Urinary bladder (tissue), 4 donors: ENCODE measurements around the gene TRAIP. TPM values are rescaled to one million over a fixed set of nuclear protein-coding genes. Genes with fewer than 3 reads are reported as not detected.

Source experiments
- DNase-seq: peaks from one replicate; pipeline ENCODE4 v3.0.0-alpha.2; 2015; ENCODE audit errors: extremely low spot score
- H3K27ac ChIP-seq: one replicate; pipeline ENCODE4 v1.5.1; 2013; ENCODE audit warnings: low read depth, mild to moderate bottlenecking, moderate library complexity
- H3K36me3 ChIP-seq: one replicate; pipeline ENCODE4 v1.6.1; 2013; ENCODE audit warnings: mild to moderate bottlenecking, moderate library complexity; ENCODE audit not compliant: insufficient read depth
- H3K4me1 ChIP-seq: one replicate; pipeline ENCODE4 v1.6.1; 2013; ENCODE audit warnings: mild to moderate bottlenecking, moderate library complexity; ENCODE audit not compliant: insufficient read depth
- H3K4me3 ChIP-seq: one replicate; pipeline ENCODE4 v1.5.1; 2013; ENCODE audit warnings: low read depth, low read length
- WGBS: extraction: QIAGEN DNeasy Blood & Tissue Kit; methylation state at CpG from one replicate; pipeline ENCODE4 v1.1.7; 2013; 5-methylcytosine and 5-hydroxymethylcytosine counted together
- polyA plus RNA-seq: library from polyadenylated mRNA; stranded (reverse); fragments of 200-250 nt; gene quantifications from one replicate; pipeline ENCODE4 v1.2.3, GENCODE V29; 2013
- total RNA-seq: library from RNA; depleted of rRNA; stranded (reverse); fragments of >200 nt; gene quantifications from one replicate; pipeline ENCODE4 v1.2.3, GENCODE V29; 2014
- donor health status: healthy with polysubstance abuse.
- donor health status: healthy.

The TRAIP gene
- total and polyA plus RNA-seq, 2 donors: 2.6 to 6.8 TPM

DNA sequence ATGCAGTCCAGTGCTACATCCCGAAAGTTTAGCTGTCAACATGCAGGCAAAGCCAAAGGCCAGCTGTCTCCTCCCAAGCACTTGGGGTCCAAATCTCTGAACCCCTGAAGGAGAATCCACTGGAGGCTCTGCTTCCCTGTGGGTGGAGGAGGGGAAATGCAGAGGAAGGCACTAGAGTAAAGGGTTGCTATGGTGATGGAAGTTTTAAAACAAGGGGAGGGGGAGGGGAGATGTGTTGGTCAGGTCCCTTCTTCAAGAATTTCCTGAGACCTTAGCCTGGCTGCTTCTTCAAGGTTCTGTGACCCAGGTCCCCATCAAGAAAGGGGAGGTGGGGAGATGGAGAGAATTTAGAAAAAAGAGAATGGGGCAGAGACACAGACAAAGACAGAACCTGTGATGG is 11.0 kb upstream of the TRAIP start:
- H3K4me1 ChIP-seq: no peaks in the 10 kb centered on the region
- no peaks in the 10 kb centered on the region for H3K36me3 ChIP-seq
- H3K4me3 ChIP-seq: no peak overlapping the region
- 87% methylated on average over 1 of the region's 1 CpG for WGBS
- H3K27ac ChIP-seq: no peak overlapping the region
- no peak for DNase-seq

DNA sequence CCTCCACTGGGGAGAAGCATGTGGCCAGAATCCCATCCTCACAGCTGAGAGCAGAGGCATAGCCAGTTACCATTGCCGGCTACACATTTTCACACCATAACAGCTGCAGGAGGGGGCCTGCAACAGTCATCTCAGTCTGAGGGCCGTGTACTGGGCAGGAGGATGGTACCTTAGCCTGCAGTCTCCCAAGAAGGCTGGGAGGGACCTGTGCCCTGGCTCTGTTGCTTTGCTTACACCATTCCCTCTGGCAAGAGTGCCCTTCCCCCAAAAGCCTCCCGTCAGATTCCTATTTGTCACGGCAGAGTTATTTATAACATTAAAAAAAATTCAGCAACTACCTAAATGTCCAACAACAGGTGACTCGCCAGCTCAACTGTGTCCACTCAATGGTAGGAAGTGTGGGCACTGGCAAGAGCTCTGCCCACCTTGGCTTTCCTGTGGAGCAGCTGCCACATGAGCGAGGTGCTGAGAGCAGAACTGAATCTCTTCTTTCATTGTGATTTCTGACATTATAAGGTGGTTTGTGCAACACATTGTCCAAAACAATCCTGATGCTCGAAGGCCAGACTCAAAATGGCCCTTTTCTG is 8.9 kb upstream of the TRAIP start:
- WGBS: 53% methylated on average over 7 of the region's 7 CpGs
- DNase-seq: no peak
- Histone ChIP-seq H3K4me3 (no peak overlapping the region), H3K4me1 (no peaks in the 10 kb centered on the region), H3K36me3 (no peaks in the 10 kb centered on the region), H3K27ac (no peak overlapping the region)

DNA sequence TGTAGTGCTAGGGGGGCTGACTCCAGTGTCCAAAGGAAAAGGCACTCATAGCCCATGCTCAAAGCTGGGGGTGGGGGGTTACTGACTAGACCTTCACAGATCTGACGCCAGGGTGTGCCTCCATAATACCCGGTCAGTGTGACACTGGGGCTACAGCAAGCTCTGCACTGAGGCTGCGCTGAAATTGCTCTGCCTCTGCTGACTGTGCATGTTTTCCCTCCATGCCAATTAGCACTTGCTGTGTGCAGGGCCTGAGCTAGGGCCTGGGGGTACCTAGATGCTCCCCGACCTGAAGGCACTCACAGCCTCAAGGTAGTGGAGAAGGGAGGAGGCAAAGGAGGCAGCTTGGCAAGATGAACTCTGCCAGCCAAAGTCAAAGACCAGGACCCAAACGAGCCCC is 8.1 kb upstream of the TRAIP start:
- Histone ChIP-seq H3K4me3 (no peak overlapping the region), H3K4me1 (no peaks in the 10 kb centered on the region), H3K27ac (no peak overlapping the region), H3K36me3 (no peaks in the 10 kb centered on the region)
- no peak for DNase-seq
- WGBS: 61% methylated on average over 5 of the region's 5 CpGs

DNA sequence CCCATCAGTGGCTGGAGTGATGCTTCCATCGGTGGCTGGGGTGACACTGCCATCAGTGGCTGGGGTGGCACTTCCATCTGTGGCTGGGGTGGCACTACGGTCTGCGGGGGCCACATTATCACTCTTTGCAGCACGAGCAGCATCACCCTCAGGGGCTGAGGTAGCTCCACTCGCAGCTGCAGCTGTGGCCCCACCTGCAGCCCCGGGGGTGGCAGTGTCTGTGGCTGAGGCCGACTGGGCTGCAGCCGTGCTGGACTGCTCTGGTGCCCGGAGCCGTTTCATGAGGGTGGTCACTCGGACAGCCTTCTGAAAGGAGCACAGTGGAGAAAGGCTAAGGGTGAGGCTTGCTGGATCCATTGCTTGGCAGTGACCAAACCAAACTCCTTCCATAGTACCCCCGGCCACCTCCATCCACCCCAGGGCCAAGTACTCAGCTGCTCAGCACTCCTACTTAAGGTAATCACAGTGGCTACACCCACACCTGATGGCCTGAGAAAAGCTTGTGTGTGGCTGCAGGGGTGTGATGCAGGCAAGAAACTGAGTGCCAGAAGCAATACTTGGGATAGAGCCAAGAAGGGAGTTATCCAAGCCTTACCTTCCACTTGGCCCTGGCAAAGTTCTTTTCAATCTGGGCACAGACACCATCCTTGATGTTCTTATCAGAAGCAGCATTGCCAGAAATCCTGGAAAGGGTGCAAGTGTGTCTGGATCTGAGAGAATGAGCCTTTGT is 3.4 kb upstream of the TRAIP start:
- H3K36me3 ChIP-seq: no peaks in the 10 kb centered on the region
- WGBS: 84% methylated on average over 12 of the region's 12 CpGs
- H3K4me1 ChIP-seq: no peaks in the 10 kb centered on the region
- no peak overlapping the region for H3K4me3 ChIP-seq
- H3K27ac ChIP-seq: no peak overlapping the region
- no peak for DNase-seq

DNA sequence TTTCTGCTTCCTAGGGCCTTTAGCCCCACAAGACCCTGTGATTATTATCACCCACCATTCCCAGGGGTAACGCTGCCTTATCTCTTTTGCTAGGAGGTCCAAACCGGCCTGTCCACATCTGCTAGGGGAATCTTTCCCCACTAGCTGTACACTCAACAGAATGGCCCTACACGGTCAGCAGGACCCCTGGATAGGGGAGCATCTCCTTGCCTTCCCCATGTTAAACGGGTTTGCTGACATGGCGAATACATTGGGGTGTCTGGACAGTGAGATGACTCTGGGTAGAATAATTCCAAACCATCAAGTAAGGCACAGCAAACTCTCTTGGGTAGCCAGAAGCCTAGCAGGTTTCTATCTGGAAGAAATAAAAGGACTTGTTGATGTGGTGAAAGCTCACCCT is 702 bp downstream of the TRAIP start:
- no peak overlapping the region for H3K27ac ChIP-seq
- no peaks in the 10 kb centered on the region for H3K36me3 ChIP-seq
- no peaks in the 10 kb centered on the region for H3K4me1 ChIP-seq
- 54% methylated on average over 5 of the region's 5 CpGs for WGBS
- no peak for DNase-seq
- H3K4me3 ChIP-seq: no peak overlapping the region

DNA sequence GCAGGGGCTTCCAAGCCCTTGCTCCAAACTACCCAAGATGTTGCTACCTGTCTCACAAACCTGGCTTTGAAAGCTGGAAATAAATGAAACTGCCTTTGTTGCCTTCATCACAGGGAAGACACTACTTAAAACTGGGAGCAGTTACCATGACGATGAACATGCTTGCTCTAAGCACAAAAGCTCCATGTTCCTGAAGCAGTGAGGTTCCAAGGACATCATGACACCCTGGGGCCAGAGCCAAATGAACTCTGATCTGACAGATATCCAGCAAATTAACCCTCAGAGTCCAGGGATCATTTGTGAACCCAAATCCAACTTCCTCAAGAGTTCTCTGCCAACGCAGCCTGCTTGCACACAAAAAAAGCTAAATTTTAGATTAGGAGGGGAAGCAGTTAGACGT is 10.7 kb downstream of the TRAIP start:
- Histone ChIP-seq H3K27ac (no peak overlapping the region), H3K4me1 (no peaks in the 10 kb centered on the region), H3K36me3 (no peaks in the 10 kb centered on the region), H3K4me3 (no peak overlapping the region)
- no peak for DNase-seq
- 80% methylated on average over 3 of the region's 3 CpGs for WGBS

DNA sequence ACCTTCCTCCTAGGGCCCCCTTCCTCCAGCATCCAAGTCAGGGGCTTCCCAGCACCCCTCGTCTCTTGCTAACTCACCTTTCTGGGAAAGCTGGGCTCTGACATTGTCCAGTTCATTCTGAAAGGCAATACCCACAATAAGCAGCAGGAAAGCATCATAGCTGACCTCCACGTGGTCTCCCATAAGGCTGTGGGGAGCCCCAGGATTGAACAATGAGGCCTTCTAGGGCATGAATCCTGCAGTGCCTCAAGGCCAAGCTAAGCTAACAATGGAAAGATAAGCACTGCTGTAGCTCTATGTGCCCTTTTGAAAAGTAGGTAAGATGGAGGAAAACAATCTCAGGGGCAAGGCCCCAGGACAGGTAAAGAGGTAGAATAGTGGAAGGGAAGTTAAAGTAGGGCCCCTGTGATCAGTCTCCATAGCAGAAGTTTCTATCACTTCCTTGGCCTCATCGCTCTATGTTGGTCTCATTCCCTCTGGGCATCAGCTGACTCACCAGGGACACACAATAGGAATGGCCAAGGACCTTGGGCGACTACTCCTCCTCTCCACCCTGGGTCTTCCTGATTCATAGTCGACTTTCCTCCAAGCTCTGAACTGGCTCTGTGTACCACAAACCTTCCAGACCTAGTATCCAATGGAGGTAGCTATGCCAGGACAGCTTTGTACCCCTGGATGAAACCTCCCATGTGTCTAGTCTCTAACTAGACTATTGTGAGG is 11.7 kb downstream of the TRAIP start:
- Histone ChIP-seq H3K36me3 (no peaks in the 10 kb centered on the region), H3K4me3 (no peak overlapping the region), H3K4me1 (no peaks in the 10 kb centered on the region), H3K27ac (no peak overlapping the region)
- DNase-seq: no peak
- WGBS: 84% methylated on average over 5 of the region's 5 CpGs

DNA sequence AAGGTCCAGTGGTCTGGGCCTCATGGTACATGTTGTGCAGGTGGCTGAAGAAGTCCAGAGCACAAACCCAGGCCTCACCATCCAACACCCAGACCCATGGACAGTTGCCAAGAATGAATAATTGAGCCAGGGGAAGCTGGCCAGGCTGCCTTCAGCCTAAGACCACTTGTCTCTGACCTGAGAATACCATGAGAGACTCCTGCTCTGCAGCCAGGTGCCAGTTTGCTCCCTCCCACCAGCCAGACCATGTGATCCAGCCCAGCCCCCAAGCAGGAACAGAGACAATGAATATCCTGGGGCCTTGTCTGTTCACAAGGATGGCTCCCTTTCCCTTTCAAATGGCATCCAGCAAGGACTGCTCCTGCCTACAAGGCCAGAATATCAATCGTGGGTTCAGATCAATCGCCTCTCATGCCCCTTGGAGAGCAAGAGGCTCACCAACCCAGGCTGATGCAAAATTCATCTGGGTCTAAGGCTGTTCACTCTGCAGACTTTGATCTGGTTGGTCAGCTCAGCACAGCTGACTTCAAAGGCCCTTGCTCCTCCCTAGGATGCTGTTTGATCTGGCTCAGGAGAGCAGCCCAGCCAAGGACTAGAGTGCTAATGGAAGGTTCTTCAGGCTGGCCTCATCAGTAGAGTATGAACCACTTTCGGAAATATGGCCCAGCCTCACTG is 13.4 kb downstream of the TRAIP start:
- no peak for DNase-seq
- no peak overlapping the region for H3K4me3 ChIP-seq
- H3K4me1 ChIP-seq: no peaks in the 10 kb centered on the region
- no peak overlapping the region for H3K27ac ChIP-seq
- 98% methylated on average over 3 of the region's 3 CpGs for WGBS
- H3K36me3 ChIP-seq: no peaks in the 10 kb centered on the region

DNA sequence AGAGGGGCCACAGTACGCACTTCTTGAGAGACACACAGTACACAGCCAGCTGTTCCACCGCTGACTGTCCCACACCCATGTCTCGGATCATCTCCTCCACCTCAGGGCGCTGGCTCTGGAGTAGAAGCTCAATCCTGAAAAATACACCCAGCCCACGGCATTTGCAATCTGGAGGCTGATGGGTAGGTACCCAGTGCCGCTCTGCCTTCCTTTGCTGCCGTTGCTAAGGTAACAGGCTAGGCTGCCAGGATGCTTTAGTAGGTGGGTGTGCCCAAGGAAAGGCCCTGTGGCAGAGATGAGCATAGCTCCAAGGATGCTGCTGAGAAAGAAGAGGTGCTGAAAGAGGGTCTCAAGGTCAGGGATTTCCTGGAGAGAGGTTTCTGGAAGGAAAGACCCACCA is 14.6 kb downstream of the TRAIP start:
- no peak for DNase-seq
- H3K27ac ChIP-seq: no peak overlapping the region
- 92% methylated on average over 7 of the region's 7 CpGs for WGBS
- H3K36me3 ChIP-seq: no peaks in the 10 kb centered on the region
- no peak overlapping the region for H3K4me3 ChIP-seq
- H3K4me1 ChIP-seq: no peaks in the 10 kb centered on the region

DNA sequence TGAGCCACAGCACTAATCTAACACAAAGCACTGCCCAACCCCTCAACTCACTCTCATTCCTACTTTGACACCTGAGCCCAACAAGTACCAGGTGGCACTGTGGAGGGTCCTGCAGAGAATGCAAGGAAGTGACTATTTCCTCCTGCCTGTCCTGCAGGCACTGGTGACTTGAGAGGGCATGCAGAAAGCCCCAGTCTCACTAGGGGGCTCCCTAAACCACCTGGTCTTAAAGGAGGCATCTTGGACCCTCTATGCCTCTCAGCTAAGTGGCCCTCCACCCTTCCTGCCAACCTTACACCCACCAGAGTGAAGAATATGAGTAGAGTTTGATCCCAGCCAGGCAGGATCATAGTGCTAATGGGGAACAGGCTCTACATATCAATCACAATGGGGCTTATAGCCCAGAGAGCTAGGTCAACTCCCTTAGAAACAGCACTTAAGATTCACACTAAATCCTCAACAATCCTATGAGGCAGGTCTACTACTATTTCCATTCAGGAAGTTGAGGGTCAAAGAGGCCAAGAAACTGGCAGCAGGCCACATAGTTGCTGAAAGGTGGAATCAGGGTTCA is 15.2 kb downstream of the TRAIP start:
- Histone ChIP-seq H3K36me3 (no peaks in the 10 kb centered on the region), H3K4me1 (no peaks in the 10 kb centered on the region), H3K27ac (no peak overlapping the region), H3K4me3 (no peak overlapping the region)
- no peak for DNase-seq

DNA sequence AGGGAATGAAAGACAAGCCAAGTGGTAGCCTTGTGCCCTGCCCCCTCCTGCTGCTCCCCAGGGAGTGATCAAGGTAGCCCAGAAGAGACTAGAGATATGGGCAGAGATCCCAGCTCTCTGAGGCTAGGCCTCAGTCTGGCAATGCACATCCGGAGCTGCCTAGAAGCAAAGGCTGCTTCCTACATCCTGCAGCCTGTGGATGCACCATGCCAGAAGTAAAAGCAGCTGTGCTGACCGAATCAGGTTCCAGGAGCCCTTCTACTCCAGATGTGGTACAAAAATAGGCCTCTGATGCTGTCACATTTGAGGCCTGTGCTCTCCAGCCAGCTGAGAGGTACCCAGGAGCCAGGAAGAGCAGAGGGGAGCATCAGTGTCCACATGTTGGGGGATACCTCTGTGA is 16.0 kb downstream of the TRAIP start:
- Histone ChIP-seq H3K4me1 (no peaks in the 10 kb centered on the region), H3K4me3 (no peak overlapping the region), H3K27ac (no peak overlapping the region), H3K36me3 (no peaks in the 10 kb centered on the region)
- 58% methylated on average over 2 of the region's 2 CpGs for WGBS
- DNase-seq: no peak

DNA sequence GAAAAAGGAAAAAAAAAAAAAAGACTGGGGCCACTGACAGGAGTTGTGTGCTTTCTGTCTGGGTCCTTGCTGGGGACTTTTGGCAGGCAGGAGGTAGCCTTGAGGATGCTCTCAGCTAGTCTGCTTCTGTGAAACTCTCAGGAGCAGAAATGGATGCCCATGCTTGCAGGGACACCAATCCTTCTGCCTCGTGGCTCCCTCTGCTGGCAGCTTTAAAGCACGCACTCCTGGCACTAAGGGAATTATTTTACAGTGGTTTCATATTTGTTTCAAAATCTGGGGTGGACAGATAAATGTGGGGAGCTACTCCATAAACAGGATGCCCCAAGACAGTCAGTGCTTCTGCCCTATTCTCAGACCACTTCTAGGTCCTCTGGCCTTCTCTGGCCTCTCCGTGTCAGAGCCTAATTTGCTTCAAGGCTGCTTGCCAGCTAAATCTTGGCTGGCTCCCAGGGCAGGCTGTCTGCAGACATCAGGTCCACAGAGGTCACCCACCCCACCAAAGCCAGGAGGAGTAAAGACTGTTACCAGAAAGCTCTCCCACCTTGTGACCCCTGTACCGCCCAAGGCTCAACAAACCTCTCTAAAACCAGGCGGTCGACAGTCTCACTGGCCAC is 17.1 kb downstream of the TRAIP start:
- Histone ChIP-seq H3K27ac (no peak overlapping the region), H3K4me3 (no peak overlapping the region)
- peak; percentile 56 for DNase-seq

DNA sequence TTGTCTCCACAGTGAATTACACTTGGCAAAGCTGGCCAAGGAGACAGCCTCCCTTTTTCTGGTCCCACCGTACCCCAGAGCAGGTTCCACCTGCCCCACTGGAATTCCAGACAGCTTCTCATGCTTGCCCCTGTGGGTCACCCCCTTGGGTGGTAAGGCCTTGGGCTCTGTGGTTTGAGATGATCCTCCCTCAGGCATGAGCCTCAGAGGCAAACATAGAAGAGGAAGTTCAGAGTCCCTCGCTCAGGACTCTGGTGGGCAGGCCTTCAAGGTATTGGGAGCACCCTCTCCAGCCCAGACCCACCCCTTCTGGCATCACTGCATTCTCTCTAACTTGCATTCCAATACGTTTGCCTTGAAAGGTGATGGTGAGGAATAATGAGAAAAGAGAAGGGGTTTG is 25.0 kb downstream of the TRAIP start:
- H3K27ac ChIP-seq: no peak overlapping the region
- no peak for DNase-seq
- H3K36me3 ChIP-seq: no peaks in the 10 kb centered on the region
- no peak overlapping the region for H3K4me3 ChIP-seq
- 75% methylated on average over 3 of the region's 3 CpGs for WGBS
- H3K4me1 ChIP-seq: no peaks in the 10 kb centered on the region

More for the DNA sequence above, 17.1 kb downstream of the TRAIP start:
- WGBS: 33% methylated on average over 6 of the region's 6 CpGs
- no peaks in the 10 kb centered on the region for H3K36me3 ChIP-seq
- H3K4me1 ChIP-seq: no peaks in the 10 kb centered on the region
